ENCODE results near the gene NEIL3. TPM values are rescaled to one million over a fixed set of nuclear protein-coding genes. Genes with fewer than 3 reads are reported as not detected.

The NEIL3 gene
- total RNA-seq, 1 experiment from 2014 or later = 6.3 TPM

DNA sequence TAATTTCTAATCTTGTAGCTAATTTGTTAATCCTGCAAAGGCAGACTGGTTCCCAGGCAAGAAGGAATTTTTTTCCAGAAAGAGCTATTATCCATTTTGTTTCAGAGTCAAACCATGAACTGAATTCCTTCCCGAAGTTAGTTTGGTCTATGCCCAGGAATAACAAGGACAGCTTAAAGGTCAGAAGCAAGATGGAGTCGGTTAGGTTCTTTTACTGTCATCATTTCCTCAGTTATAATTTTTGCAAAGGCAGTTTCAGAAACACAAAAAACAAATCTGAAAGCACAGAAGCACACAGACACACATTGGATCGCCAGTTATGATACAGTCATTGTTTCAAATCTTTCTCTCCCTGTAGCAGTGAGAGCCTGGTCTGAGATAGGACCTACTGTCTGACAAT, 94.7 kb downstream of the NEIL3 start:
- H3T11ph ChIP-seq (ENCODE audit: low read length) = no peak overlapping the region
- no peak overlapping the region for H2AFZ ChIP-seq (ENCODE audit: low read length)
- H4K5ac ChIP-seq (ENCODE audit: insufficient read length, low read depth, low read length) = no peak overlapping the region
- WGBS (ENCODE audit: extremely low coverage, insufficient read length, low lambda C conversion rate) = no CpG with 5 or more reads among the region's 3 CpGs
- Mint-ChIP-seq H3K27ac (no peak overlapping the region), H3K4me1 (peaks cover 19% of the 10 kb centered on the region in 2 experiments), H3K4me3 (no peak overlapping the region), H3K9me3 (peaks cover 0 to 1% of the 10 kb centered on the region in 2 experiments; a peak in 3 of 5 replicates), H3K27me3 (ENCODE audit: low read depth) (no peaks in the 10 kb centered on the region), H3K36me3 (ENCODE audit: insufficient read depth in 1 of 3, low read depth in 3 of 3) (peaks cover 0 to 11% (median 0%) of the 10 kb centered on the region in 3 experiments; a peak in 2 of 7 replicates)
- no peak overlapping the region for H3K4me2 ChIP-seq (ENCODE audit: insufficient read depth, insufficient read length, low read length)
- H3K14ac ChIP-seq (ENCODE audit: insufficient read depth, low read length) = no peak overlapping the region
- H2BK12ac ChIP-seq (ENCODE audit: insufficient read length, low read depth, low read length) = no peak overlapping the region
- H2BK15ac ChIP-seq (ENCODE audit: low read depth, low read length) = no peak overlapping the region
- H3K4ac ChIP-seq (ENCODE audit: low read depth, low read length) = no peak overlapping the region
- no peaks in the 10 kb centered on the region for H4K20me1 ChIP-seq (ENCODE audit: control insufficient read depth, insufficient read depth, insufficient read length)
- H3K9me3 ChIP-seq (ENCODE audit: control insufficient read depth, low read depth, low read length) = no peaks in the 10 kb centered on the region
- DNase-seq = no peak
- H3K4me1 ChIP-seq (ENCODE audit: insufficient read depth, low read length) = no peaks in the 10 kb centered on the region
- TF ChIP-seq, protein P1, sequence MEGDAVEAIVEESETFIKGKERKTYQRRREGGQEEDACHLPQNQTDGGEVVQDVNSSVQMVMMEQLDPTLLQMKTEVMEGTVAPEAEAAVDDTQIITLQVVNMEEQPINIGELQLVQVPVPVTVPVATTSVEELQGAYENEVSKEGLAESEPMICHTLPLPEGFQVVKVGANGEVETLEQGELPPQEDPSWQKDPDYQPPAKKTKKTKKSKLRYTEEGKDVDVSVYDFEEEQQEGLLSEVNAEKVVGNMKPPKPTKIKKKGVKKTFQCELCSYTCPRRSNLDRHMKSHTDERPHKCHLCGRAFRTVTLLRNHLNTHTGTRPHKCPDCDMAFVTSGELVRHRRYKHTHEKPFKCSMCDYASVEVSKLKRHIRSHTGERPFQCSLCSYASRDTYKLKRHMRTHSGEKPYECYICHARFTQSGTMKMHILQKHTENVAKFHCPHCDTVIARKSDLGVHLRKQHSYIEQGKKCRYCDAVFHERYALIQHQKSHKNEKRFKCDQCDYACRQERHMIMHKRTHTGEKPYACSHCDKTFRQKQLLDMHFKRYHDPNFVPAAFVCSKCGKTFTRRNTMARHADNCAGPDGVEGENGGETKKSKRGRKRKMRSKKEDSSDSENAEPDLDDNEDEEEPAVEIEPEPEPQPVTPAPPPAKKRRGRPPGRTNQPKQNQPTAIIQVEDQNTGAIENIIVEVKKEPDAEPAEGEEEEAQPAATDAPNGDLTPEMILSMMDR (conservative IDR thresholded peaks at IDR 0.05) = no peak
- H3K79me1 ChIP-seq (ENCODE audit: insufficient read depth, low read depth, low read length, poor library complexity, severe bottlenecking) = no peaks in the 10 kb centered on the region
- H4K91ac ChIP-seq (ENCODE audit: insufficient read length, low read depth, low read length) = no peak overlapping the region
- H3K23me2 ChIP-seq (ENCODE audit: insufficient read length, low read depth, low read length, poor library complexity, severe bottlenecking) = no peaks in the 10 kb centered on the region
- no peak overlapping the region for H2AK5ac ChIP-seq (ENCODE audit: insufficient read length, low read length)
- no peak overlapping the region for H3K56ac ChIP-seq (ENCODE audit: insufficient read length, low read depth, low read length)
- no peak overlapping the region for H3K23ac ChIP-seq (ENCODE audit: insufficient read length, low read depth, low read length)
- no peak overlapping the region for H2BK5ac ChIP-seq (ENCODE audit: insufficient read length, low read length)
- H3K79me2 ChIP-seq (ENCODE audit: insufficient read depth, low read length) = no peaks in the 10 kb centered on the region
- H3K9ac ChIP-seq (ENCODE audit: extremely low read depth, insufficient read length, low read length) = no peak overlapping the region
- H3K18ac ChIP-seq (ENCODE audit: insufficient read length, low read depth, low read length) = no peak overlapping the region
- H3K27ac ChIP-seq (ENCODE audit: insufficient read length, low read depth, low read length) = no peak overlapping the region
- no peaks in the 10 kb centered on the region for H3K27me3 ChIP-seq (ENCODE audit: insufficient read depth, low read length)
- no peak overlapping the region for H4K8ac ChIP-seq (replicated peaks; ENCODE audit: insufficient read length, low read depth, low read length)
- no peak overlapping the region for H2BK20ac ChIP-seq (ENCODE audit: low read depth, low read length, poor library complexity, severe bottlenecking)
- H2BK120ac ChIP-seq (ENCODE audit: low read depth, low read length, poor library complexity, severe bottlenecking) = no peak overlapping the region

Measured in H9 (cell line).